Liver (tissue), 3 donors: ENCODE results near the gene NOCT.

Experiments
- EGR1 ChIP-seq, 2 donors: IDR thresholded peaks; 2 replicates each; pipeline ENCODE4 v1.6.1; 2016 to 2018; ENCODE audit warnings: antibody characterized with exemption in 2 of 2, low read depth in 2 of 2
- FOXA1 ChIP-seq: IDR thresholded peaks from 2 replicates; pipeline ENCODE4 v1.6.1; 2016; ENCODE audit warnings: antibody characterized with exemption
- GABPA ChIP-seq, 2 donors: IDR thresholded peaks in 1 of 2; conservative IDR thresholded peaks in 1 of 2; 2 replicates each; pipeline ENCODE4 v1.6.1; 2016; ENCODE audit warnings: antibody characterized with exemption in 2 of 2, mild to moderate bottlenecking in 1 of 2, moderate library complexity in 1 of 2
- HNF4A ChIP-seq, 2 donors: conservative IDR thresholded peaks; 2 replicates each; pipeline ENCODE4 v1.6.1; 2016; ENCODE audit warnings: antibody characterized with exemption in 2 of 2, mild to moderate bottlenecking in 2 of 2
- MAX ChIP-seq: IDR thresholded peaks from 2 replicates; pipeline ENCODE4 v1.6.1; 2016; ENCODE audit warnings: antibody characterized with exemption
- RAD21 ChIP-seq, 2 donors: IDR thresholded peaks; 2 replicates each; pipeline ENCODE4 v1.6.1; 2016; ENCODE audit warnings: antibody characterized with exemption in 2 of 2, mild to moderate bottlenecking in 2 of 2
- SP1 ChIP-seq: IDR thresholded peaks from 2 replicates; pipeline ENCODE4 v1.6.1; 2018; ENCODE audit warnings: antibody characterized with exemption, mild to moderate bottlenecking
- TAF1 ChIP-seq: conservative IDR thresholded peaks from 2 replicates; pipeline ENCODE4 v1.6.1; 2016; ENCODE audit warnings: antibody characterized with exemption, mild to moderate bottlenecking
- YY1 ChIP-seq: IDR thresholded peaks from 2 replicates; pipeline ENCODE4 v1.6.1; 2016; ENCODE audit warnings: antibody characterized with exemption, mild to moderate bottlenecking
- TF ChIP-seq, protein P1 (sequence below): fragments of 150-350 bp; IDR thresholded peaks from 2 replicates; pipeline ENCODE4 v1.5.1; 2017; ENCODE audit warnings: improper control_type of control experiment, low read depth, low read length; ENCODE audit not compliant: missing input control
- TF ChIP-seq, protein P2 (sequence below): IDR thresholded peaks from 2 replicates; pipeline ENCODE4 v1.6.1; 2016; ENCODE audit warnings: antibody characterized with exemption, mild to moderate bottlenecking
- TF ChIP-seq, protein P3 (sequence below): IDR thresholded peaks from 2 replicates; pipeline ENCODE4 v1.6.1; 2016; ENCODE audit warnings: antibody characterized with exemption
- donor health status: healthy.
- donor health status: healthy.

DNA sequence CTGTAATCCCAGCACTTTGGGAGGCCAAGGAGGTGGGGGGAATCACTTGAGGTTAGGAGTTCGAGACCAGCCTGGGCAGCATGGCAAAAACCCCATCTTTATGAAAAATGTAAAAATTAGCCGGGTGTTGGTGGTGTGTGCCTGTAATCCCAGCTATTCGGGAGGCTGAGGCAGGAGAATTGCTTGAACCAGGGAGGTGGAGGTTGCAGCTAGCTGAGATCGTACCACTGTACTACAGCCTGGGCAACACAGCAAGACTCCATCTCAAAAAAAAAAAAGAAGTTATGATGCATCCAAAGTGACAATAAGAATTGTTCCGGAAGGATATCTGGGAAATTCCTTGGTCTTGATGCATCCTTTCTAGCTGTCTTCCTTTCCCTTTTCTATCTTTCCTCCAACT, 7.3 kb downstream of the NOCT start:
- TF ChIP-seq, protein P1, sequence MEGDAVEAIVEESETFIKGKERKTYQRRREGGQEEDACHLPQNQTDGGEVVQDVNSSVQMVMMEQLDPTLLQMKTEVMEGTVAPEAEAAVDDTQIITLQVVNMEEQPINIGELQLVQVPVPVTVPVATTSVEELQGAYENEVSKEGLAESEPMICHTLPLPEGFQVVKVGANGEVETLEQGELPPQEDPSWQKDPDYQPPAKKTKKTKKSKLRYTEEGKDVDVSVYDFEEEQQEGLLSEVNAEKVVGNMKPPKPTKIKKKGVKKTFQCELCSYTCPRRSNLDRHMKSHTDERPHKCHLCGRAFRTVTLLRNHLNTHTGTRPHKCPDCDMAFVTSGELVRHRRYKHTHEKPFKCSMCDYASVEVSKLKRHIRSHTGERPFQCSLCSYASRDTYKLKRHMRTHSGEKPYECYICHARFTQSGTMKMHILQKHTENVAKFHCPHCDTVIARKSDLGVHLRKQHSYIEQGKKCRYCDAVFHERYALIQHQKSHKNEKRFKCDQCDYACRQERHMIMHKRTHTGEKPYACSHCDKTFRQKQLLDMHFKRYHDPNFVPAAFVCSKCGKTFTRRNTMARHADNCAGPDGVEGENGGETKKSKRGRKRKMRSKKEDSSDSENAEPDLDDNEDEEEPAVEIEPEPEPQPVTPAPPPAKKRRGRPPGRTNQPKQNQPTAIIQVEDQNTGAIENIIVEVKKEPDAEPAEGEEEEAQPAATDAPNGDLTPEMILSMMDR, result no peak
- no peak for TF ChIP-seq FOXA1
- no peak for TF ChIP-seq TAF1
- TF ChIP-seq, protein P2, sequence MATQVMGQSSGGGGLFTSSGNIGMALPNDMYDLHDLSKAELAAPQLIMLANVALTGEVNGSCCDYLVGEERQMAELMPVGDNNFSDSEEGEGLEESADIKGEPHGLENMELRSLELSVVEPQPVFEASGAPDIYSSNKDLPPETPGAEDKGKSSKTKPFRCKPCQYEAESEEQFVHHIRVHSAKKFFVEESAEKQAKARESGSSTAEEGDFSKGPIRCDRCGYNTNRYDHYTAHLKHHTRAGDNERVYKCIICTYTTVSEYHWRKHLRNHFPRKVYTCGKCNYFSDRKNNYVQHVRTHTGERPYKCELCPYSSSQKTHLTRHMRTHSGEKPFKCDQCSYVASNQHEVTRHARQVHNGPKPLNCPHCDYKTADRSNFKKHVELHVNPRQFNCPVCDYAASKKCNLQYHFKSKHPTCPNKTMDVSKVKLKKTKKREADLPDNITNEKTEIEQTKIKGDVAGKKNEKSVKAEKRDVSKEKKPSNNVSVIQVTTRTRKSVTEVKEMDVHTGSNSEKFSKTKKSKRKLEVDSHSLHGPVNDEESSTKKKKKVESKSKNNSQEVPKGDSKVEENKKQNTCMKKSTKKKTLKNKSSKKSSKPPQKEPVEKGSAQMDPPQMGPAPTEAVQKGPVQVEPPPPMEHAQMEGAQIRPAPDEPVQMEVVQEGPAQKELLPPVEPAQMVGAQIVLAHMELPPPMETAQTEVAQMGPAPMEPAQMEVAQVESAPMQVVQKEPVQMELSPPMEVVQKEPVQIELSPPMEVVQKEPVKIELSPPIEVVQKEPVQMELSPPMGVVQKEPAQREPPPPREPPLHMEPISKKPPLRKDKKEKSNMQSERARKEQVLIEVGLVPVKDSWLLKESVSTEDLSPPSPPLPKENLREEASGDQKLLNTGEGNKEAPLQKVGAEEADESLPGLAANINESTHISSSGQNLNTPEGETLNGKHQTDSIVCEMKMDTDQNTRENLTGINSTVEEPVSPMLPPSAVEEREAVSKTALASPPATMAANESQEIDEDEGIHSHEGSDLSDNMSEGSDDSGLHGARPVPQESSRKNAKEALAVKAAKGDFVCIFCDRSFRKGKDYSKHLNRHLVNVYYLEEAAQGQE, result no peak
- TF ChIP-seq EGR1 (IDR thresholded peaks at IDR 0.05; ENCODE audit: low read depth in 2 of 2), result no peak
- TF ChIP-seq MAX, result no peak
- no peak for TF ChIP-seq GABPA (IDR thresholded peaks at IDR 0.05 in 1 of 2, conservative IDR thresholded peaks at IDR 0.05 in 1 of 2)
- no peak for TF ChIP-seq RAD21 (IDR thresholded peaks at IDR 0.05)
- TF ChIP-seq SP1, result no peak
- TF ChIP-seq YY1, result no peak
- TF ChIP-seq HNF4A (conservative IDR thresholded peaks at IDR 0.05), result no peak
- TF ChIP-seq, protein P3, sequence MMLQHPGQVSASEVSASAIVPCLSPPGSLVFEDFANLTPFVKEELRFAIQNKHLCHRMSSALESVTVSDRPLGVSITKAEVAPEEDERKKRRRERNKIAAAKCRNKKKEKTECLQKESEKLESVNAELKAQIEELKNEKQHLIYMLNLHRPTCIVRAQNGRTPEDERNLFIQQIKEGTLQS, result no peak
